NCI-H2107 (cell line): Measurements from ENCODE around the gene PRPS1L1.

Source experiments
- DNase-seq: peaks from one replicate; lab custom pipeline; 2025; lab: John Stamatoyannopoulos, UW

Gene PRPS1L1

DNA sequence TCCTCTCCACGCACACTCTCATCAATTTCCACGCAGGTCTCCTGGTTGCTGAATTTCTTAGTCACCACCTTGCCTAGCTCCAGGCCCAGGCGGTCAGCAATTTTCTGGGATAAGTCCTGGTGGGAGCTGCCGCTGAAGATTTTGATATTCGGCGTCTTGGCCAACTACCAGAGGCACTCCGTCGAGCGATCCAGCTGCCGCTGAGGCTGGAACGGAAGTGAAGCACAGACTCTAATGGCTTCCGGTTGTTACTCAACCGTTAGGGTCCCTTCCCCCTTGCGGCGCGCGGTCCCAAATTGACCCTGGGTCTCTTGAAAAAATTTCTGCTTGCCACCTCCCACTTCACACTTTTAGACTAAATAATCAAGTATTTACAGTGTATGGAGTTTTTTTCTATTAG lies at the start of gene PRPS1L1:
PRPS1L1 (minus strand) TSS at position 219 of the 400 bp plus-strand sequence.
- no peak for DNase-seq

DNA sequence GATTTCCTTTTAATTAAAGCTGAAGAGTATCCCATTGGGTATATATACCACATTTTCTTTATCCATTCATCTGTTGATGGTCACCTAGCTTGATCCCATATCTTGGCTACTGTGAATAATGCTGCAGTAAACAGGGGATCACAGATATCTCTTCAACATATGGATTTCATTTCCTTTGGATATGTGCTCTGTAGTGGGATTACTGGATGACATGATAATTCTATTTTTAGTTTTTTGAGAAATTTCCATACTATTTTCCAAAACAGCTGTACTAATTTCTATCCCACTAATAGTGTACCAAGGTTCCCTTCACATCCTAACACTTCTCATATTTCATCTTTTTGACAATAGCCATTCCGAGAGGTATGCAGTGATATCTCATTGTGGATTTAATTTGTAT lies 48.8 kb upstream of the PRPS1L1 start:
- DNase-seq, result no peak

DNA sequence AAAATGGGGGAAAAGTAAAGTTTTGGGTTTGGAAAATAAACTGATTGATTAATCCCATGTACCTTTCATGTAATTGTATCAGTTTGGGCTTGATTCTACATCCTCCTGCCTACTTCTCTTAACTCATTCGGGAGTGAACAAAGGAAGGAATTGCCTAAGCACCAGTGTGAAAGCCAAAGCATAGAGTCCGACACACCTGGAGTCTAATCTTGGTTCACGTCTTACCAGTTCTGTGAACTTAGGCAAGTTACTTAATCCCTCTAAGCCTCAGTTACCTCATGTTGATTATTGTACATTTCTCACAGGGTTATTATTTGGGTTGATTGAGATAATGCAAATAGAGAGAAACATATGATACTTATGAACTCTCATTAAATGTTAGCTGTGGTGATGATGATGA lies 41.1 kb upstream of the PRPS1L1 start:
- no peak for DNase-seq

DNA sequence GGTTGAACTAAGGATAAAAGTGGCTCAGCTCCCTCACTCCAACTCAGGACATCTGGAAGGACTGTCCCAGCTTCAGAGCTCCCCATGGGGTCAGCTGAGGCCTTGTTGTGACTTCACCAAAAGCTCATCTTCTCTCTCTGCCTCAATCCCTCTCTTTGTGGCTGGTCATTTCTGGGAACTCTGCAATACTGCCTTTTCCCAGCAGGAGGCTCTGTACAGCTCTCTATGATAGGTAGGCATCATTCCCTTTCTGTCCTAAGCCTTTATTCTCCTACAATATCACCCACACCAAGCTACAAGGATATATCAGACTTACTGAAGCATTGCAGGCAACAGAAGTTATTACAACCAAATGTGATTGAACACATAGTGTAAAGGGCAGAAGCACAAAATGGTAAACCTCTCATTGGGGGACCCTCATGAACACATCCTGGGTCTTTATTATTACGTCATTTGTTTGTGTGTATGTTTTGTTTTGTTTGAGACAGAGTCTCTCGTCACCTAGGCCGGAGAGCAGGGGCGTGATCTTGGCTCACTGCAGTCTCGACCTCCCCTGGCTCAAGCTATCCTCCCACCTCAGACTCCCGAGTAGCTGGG lies 36.7 kb upstream of the PRPS1L1 start:
- no peak for DNase-seq

DNA sequence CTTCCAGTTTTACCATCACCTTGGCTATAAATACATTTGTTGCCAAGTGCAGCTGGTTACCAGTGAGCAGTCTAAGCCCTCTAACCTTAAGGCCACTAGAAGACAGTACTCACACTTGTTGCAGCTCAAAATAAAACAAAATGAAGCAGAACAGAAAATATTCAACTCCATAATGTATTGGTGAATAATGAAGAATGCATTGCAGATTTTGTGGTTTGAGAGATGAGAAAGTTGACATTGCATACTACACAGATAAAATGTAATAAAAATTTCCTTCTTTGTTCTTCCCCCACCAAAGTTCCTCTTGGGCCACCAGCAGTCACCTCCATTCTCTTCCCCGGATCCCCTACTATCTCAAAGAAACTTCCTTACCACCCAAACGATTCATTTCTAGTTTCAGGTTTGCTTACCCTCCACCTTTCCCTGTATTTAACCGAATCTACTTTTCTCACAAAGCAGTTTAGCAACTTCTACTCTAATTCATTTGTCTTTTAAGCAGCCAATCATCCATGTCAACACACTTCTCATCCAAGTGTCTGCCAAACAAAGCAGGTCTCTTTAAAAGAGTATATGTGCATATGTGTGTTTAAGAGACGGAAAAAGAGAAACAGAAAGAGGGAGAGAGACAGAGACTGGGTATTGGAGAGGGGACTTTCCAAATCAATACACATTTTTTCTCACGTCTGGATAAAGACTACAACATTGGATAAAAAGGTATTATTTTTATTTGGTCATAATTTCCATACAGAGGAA lies 35.7 kb upstream of the PRPS1L1 start:
- DNase-seq, result no peak

DNA sequence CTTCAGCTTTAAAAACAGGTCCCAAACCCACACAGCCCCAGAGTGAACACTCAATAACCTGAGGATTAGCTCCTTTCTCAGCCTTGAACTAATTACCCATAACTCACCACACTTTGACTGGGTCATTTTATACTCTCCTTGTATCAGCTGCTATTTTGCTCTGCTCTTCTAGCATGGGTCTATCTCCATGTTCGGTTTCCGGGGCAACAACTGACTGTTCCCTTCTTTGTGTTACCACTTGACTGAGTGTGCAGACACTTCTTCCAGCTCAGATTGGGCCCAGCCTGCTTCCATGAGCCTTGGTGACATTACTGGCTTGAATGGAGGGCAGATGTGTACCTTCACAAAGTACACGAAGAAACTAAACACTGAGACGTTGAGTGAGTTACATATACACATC lies 31.5 kb upstream of the PRPS1L1 start:
- DNase-seq, result no peak

DNA sequence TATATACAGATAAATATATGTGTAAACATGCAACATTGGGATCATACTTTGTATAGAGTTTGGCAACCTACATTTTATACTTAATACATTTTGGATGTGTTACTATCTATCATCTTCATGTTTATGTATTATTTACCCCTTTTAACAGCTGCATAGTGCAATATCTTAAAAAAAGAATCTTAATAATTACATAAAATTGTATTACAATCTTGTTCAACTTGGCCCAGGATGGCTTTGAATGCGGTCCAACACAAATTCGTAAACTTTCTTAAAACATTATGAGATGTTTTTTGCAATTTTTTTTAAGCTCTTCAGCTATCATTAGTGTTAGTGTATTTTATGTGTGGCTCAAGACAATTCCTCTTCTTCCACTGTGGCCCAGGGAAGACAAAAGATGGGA lies 26.3 kb upstream of the PRPS1L1 start:
- no peak for DNase-seq

DNA sequence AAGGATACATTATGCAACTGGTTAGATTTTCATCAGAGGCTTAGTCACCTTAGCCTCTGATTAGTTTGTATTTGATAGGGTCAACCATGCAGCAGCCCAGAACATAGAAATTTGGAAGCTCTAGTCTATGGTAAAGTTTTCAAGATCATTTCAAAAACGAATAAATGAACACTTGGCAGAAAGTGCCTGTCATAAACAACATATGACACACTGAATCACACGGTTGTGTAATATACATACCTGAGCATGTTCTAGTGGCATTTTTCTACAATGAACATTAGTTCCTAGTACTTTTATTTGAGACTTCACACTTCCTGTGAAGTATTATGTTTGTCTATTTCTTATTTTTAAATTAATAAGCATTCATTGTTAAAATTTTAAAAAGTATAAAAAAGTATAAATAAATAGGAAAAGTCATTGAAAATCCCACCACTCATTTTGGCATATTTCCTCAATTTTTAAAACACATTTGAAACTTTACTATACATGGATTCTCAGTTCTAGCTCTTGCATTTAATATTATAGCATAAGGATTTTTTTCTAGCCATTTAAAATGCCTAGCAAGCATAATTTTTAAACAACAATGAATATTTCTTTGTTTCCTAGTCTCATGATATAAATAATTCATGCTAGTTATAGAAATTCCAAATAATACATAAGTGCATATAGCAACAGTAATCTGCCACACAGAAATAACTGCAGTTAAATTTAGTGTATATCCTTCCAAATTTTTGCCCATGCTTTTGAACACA lies 25.7 kb upstream of the PRPS1L1 start:
- no peak for DNase-seq

DNA sequence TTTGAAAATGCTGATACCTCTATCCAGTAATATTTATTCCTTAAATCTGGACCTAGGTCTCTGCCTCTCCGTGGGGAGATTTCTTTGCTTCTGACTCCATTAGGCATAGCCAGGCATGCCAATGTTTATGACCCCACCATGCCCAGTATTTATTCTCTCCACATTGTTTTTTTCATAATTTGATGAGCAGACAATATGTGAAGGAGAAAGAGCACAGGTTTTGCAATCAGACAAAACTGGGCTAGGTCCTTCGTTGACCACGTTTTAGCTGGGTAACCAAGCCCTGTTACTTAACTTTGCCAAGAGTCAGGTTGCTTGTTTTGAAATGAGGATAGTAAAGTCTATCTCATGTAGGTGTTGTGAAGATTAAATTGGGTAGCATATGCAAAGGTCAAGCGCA lies 21.6 kb upstream of the PRPS1L1 start:
- no peak for DNase-seq

DNA sequence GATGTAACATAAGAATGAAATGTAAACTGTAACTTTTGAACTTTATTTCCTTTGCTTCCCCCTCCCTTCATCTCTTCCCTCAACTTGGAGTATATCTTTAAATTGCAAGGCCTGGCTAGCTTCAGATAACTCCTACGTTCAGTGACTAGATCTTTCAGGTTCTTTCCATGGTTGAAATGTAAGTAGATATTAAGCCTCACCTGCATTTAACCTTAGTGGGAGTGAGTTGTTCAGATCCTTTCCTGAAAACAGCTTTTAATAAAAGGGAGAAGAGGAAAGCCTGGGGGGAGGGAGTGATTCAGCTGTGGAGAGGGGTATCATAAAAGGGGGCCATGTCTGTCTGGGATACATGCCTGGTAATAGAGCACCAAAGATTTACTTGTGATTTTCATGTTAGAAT lies 19.0 kb upstream of the PRPS1L1 start:
- DNase-seq, result no peak

DNA sequence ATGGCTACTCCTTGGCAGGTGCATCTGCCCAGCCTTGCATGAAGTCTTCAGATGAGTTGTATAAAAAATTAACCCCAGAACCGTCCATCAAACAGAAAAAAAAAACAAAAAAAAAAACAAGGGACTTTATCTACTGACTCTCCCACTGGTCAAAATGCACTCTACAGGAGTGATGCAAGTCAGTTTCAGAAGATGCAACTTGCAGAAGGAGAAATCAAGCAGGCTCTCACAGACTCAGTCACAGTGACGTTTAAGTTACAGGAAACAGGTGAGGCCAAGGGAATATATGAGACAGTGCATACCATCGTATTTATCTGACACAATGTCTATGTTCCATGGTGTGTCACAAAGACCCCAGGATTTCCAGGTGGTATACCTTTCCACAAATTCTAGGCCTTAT lies 17.5 kb upstream of the PRPS1L1 start:
- DNase-seq, result no peak

DNA sequence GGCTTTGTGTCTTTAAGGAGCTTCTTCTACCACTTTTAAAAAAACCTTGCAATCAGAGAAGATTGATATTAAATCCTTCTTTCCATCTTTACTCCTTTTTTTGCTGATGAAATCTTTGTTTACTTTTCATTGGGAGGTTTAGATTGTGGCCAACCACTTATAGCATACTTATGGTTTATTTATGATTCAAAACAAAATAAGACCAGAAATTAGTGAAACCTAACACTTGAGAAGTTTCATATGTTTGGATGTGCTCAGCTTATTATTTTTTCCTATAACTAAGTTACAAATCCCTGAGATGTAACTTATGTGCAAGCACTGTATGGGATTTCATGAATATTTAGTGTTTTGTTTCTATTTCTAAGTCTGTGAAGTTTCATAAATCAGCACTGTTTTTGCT lies 13.5 kb upstream of the PRPS1L1 start:
- DNase-seq, result no peak

DNA sequence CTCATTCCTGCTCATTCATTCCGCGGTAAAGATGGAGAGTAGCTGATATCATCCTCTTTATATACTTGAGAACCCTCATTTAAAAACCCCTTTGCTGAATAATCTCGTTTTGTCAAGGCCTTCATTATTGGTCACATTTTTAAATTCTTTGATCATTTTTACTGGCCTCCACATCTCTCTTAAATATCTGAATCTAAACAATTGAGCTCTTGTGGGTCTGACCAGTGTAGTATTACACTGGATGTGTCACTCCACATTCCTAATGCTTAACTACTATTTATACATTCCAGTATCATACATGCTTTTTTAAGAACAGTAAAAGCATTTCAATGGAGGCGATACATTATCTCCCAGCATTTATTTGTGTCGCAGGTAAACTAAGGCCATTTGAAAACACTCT lies 12.6 kb upstream of the PRPS1L1 start:
- no peak for DNase-seq

DNA sequence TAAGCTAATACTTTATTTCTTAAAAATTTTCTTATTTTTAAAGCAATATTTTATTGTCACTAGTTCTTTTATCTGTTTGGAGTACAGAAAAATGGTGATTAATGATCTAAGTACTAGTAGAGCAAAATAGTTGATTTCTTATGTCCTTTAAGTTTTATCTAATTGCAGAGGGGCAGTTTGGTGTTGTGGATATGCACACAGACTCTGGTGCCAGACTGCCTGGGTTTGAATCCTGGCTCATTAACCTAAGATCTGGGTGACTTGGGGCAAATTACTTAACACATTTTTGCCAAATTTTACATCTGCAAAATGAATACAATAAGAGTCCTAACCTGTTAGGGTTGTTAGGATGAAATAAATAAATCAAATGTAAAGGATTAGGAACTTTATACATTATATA lies 10.7 kb upstream of the PRPS1L1 start:
- no peak for DNase-seq

DNA sequence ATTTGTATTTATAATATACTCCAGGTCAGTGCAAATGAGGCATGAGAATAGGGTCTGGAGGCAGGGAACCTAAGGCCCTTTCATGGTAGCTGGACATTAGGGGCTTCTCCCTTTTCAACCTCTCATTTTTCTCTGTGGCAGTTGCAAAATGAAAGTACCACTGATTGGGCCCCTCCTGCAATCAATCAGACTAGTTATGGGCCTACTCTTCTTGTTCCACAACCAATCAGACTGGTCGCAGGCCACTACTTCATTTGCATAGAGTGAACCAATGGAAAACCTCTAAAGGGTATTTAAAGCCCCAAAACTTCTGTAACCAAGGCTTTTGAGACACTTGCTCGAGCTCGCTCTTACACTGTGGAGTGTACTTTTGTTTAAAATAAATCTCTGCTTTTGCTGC lies 10.0 kb upstream of the PRPS1L1 start:
- no peak for DNase-seq

DNA sequence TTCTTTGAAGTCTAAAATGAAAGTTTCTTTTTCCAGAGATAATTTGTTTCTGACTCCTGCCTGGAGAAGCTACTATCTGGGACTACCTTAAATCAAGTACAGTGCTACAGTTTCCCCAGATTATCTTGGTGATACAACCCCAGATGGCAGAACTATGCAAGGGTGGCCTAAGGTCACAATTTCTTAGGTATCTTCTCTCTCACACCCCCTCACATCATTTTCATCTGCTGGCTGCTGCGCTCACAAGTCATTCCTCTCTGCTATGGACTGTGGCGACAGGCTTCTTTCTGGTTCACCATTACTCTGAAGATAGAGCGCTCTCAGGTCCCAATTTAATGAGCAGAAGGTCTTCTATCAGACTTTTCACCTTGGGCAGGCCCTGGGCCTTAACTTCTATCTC lies 9.1 kb upstream of the PRPS1L1 start:
- DNase-seq, result no peak

DNA sequence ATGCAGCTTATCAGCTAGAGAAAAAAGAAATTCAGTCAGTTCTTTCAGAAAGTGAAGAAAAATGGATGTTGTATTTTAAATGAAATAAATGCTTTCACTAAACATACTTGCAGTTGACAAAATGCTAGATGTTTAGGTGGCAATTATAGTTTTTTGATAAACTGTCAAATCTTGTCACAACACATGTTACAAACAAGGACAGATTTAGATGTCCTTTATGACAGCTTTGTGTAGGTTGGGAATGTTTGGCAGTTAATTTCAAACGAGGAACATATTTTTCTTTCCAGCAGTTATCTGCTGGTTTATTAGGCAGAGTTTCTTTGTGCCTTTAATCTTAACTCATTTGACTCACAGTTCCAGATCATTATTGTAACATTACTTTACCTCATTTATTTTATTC lies 3.1 kb upstream of the PRPS1L1 start:
- no peak for DNase-seq

DNA sequence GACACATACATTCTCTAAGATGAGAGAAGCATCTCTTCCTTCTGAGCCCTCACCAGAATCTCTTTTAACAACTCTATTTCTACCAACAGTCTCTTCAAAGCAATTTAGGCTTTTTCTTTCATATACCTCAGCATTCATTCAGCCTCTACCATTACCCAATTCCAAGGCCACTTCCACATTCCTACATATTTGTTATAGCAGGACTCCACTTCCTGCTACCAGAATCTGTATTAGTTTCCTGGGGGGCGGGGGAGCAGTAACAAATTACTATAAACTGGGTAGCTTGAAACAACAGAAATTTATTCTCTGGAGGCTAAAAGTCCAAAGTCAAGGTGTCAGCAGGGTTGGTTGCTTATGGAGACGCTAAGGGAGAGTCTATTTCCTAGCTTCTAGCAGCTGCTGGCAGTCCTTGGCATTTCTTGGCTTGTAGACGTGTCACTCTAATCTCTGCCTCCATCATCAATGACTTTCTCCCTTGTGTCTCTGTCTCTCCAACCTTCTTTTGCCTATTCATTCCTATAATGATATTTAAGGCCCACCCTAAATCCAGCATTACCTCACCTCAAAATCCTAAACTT lies 7.4 kb downstream of the PRPS1L1 start:
- DNase-seq, result no peak

DNA sequence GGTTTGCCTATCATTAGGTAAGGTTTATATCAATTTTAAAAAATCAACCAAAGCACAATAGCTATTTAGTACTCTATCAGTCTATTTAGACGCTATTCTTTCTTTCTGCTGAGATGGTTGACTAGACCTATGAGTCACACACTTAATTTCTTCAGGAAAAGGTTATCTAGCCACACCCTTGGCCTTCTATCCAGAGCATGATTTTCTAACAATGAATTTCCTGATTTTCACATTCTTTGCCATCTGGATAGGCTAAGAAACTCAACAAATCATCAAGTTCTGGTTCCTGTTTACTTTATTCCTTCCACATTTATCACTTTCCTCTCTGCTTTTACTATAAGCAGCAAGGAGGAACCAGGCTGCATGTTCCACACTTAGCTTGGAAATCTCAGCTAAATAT lies 8.1 kb downstream of the PRPS1L1 start:
- no peak for DNase-seq

DNA sequence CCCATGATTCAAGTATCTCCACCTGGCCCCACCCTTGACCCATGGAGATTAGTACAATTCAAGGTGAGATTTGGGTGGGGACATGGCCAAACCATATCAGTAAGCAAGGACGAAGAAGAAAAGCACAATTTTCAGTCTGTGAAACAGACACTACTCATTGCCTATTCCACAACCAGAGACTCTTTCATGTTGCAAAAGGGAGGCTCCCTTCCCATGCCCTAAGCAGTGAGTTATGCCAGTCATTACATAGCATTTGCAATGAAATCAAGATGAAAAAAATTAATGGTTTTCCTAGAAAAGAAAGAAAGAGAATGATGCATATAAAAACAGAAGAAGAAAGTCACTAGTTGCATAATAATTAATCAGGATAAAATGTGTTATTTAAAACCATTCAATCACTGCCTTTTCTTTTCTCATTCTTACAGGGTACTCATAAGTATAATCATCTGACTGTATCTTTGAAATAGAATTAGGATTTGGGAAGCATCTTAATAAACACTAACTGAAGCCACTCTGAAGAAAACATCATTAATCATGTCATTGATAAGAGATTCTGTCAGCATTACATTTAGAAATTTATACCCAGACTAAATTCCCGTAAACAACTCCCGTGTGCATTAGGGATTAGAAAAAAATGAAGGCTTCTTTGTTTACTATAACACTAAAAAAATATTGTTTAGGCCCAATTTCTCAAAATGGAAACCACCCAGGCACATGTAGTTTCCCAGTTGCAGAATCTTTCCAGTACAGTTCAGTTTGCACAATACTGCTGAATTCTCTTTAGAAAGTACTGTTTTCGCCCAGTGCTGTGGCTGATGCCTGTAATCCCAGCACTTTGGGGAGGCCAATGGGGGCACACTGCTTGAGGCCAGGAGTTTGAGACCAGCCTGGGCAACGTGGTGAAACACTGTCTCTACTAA lies 9.1 kb downstream of the PRPS1L1 start:
- DNase-seq, result no peak

DNA sequence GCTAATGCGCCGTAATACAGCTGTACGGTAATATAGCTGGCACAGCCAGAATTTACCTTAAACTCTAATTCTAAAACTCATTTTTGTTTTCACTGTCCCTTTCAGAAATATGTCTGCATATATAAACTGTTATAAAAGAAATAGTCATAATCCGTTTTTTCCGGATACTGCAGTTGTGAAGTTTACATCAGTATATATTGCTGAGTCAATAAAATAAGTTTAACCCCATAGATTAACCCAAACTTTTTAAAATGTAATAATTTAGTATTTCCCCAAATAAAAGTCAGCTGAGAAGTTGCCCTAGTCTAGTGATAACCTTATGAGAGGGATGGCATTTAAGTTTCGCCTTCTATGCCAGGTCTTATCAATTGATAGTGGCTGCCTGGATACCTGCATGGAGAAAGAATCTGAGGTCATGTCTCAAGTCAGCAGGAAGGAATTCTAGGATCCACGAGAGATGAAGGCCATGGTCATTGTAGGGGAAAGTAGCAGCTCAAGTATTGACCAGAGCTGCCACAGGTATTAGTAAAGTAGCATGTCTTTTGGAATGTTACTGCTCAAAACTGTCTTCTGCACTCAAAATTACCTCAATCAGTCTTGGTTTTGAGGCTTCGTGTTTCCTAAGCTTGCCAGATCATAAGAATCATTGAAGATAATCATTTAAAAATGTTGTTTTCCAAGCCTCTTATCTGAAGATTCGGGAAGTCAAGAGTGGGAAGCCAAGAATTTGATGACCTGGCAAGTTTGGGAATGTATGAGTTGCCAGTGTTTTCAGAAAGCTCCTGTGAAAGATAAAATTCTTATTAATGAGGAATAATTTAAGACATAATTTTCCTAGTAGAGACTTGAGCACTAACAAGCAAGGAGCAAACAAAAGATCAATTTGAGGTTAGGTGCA lies 10.8 kb downstream of the PRPS1L1 start:
- DNase-seq, result no peak
